Measurements from ENCODE around the gene PREP.

PREP gene

DNA sequence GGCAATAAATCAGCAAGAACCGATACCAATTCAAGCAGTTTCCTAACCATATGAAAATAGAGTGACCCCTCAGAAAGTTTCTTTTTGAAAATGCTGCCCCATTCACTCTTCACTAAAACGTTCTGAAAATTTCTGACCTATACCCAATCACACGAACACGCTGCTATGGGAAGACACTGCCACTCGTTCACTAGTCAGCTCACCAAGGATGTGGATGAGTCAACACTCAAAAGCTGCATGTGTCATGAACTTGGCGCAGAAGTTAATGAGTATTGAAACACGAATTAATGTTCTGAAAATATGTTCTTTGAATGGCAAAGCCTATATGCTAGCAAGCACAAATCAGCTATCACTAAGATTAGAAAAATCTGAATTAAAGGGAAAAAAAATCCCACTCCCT is 84.2 kb downstream of the PREP start:
- H3K36me3 ChIP-seq (ENCODE audit: insufficient read depth, insufficient read length, low read length): peaks cover 37% of the 10 kb centered on the region
- no peak for TF ChIP-seq YY1 (IDR thresholded peaks at IDR 0.05; ENCODE audit: insufficient read depth, insufficient read length)
- no peak for TF ChIP-seq SUZ12 (IDR thresholded peaks at IDR 0.05; ENCODE audit: extremely low read depth, insufficient read depth, insufficient read length)
- no peak for DNase-seq (ENCODE audit: low read depth, low spot score)

DNA sequence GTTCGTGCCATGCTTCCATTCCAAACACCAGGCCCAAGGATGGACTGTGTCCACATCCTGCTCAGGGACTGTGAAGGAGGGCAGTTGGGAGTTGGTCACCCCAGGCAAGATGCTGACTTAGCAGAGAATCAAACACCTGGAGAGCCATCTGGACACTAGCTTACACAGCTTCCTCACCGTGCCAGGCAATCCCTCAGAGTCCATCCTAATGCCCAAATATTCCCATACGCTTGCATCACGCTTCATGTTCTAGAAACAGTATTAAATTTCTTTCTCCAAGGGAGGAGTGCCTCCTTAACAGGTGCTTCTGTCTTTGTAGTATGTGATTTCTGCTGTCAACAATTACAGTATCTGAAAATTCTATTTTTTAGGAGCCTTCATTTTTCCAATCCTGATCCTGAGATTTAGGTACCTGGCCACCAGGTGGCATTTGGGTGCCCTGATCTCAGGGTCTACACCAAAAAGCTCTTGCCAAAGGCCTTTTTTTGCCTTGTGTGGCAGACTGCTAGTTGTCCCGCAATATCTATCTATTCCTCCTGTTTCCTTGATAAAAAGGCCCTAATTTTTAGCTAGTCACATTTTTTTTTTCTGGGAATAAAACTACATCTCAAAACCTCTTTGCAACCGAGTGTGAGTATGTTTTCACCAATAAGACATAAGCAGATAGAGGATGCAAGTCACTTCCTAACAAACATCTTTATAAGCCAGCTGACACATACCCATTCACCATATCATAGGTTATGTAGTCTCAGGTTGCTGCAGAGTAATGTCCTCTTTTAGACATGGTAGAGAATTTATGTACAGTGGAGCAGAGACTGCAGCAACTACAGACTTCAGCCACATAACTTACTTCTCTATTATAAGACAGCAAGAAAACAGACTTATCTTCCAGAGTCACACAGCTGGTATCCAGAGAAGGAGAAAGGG is 85.0 kb downstream of the PREP start:
- no peak for DNase-seq (ENCODE audit: low read depth, low spot score)
- no peak overlapping the region for H3K9ac ChIP-seq (ENCODE audit: insufficient read length, low read depth)
- TF ChIP-seq SUZ12 (IDR thresholded peaks at IDR 0.05; ENCODE audit: extremely low read depth, insufficient read depth, insufficient read length): no peak
- H3K27me3 ChIP-seq (ENCODE audit: insufficient read depth, insufficient read length): no peaks in the 10 kb centered on the region
- H3K4me3 ChIP-seq (ENCODE audit: insufficient read length, low read depth): no peak overlapping the region
- no peaks in the 10 kb centered on the region for H3K9me3 ChIP-seq (ENCODE audit: insufficient read depth, low read length)
- H3K4me1 ChIP-seq (ENCODE audit: insufficient read depth, insufficient read length): no peaks in the 10 kb centered on the region
- peaks cover 30% of the 10 kb centered on the region for H3K36me3 ChIP-seq (ENCODE audit: insufficient read depth, insufficient read length, low read length)

More for the DNA sequence above, 84.2 kb downstream of the PREP start:
- Histone ChIP-seq H3K4me1 (ENCODE audit: insufficient read depth, insufficient read length) (no peaks in the 10 kb centered on the region), H3K9me3 (ENCODE audit: insufficient read depth, low read length) (no peaks in the 10 kb centered on the region), H3K4me3 (ENCODE audit: insufficient read length, low read depth) (no peak overlapping the region), H3K9ac (ENCODE audit: insufficient read length, low read depth) (no peak overlapping the region), H3K27me3 (ENCODE audit: insufficient read depth, insufficient read length) (no peaks in the 10 kb centered on the region)

DNA sequence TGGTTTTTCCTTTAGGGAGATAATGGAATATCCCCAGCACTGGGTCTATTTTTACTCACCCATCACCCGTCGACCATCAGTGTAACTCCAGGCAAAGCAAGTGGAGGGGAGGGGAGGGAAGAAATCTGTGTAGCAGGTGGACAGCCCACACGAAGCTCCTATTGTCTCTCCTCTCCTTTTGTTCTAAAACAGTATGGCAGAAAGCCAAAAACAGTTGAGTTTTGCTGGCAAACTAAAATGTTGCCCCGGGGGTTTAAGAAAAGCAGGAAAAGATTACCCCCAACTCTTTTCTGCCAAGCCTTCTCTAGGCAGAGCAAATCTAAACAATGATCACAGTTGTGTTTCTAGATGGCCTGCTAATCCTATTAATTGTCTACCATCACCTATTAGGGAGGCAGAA is 89.7 kb downstream of the PREP start:
- H3K27me3 ChIP-seq (ENCODE audit: insufficient read depth, insufficient read length): no peaks in the 10 kb centered on the region
- H3K36me3 ChIP-seq (ENCODE audit: insufficient read depth, insufficient read length, low read length): peaks cover 15% of the 10 kb centered on the region
- no peak for DNase-seq (ENCODE audit: low read depth, low spot score)
- no peaks in the 10 kb centered on the region for H3K4me1 ChIP-seq (ENCODE audit: insufficient read depth, insufficient read length)
- no peak for TF ChIP-seq ZNF274 (IDR thresholded peaks at IDR 0.05; ENCODE audit: low read depth, low read length)
- no peak for TF ChIP-seq YY1 (IDR thresholded peaks at IDR 0.05; ENCODE audit: insufficient read depth, insufficient read length)
- no peak for TF ChIP-seq SUZ12 (IDR thresholded peaks at IDR 0.05; ENCODE audit: extremely low read depth, insufficient read depth, insufficient read length)
- no peak overlapping the region for H3K9ac ChIP-seq (ENCODE audit: insufficient read length, low read depth)
- H3K9me3 ChIP-seq (ENCODE audit: insufficient read depth, low read length): no peaks in the 10 kb centered on the region
- H3K4me3 ChIP-seq (ENCODE audit: insufficient read length, low read depth): no peak overlapping the region

DNA sequence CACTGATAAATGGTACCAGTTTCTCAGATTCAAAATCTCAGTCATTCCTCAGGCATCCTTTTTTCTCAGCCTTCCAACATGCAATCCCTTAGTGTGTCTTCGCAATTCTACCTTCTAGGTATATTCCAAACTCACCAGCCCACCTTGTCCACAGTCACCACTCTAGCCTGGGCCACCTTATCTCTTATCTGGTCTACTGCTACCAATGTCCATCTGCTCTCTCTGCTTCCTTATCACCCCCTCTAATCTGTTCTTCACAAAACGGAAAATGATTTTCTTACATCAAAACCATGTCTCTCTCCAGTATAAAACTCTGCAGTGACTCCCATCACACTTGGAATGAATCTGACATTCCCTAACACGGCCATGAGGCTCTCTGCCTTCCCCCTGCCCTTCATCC is 91.9 kb downstream of the PREP start:
- H3K9me3 ChIP-seq (ENCODE audit: insufficient read depth, low read length): no peaks in the 10 kb centered on the region
- TF ChIP-seq YY1 (IDR thresholded peaks at IDR 0.05; ENCODE audit: insufficient read depth, insufficient read length) (no peak), SUZ12 (IDR thresholded peaks at IDR 0.05; ENCODE audit: extremely low read depth, insufficient read depth, insufficient read length) (no peak), ZNF274 (IDR thresholded peaks at IDR 0.05; ENCODE audit: low read depth, low read length) (no peak)
- H3K36me3 ChIP-seq (ENCODE audit: insufficient read depth, insufficient read length, low read length): peaks cover 12% of the 10 kb centered on the region
- no peak for DNase-seq (ENCODE audit: low read depth, low spot score)
- no peak overlapping the region for H3K9ac ChIP-seq (ENCODE audit: insufficient read length, low read depth)
- no peak overlapping the region for H3K4me3 ChIP-seq (ENCODE audit: insufficient read length, low read depth)
- no peaks in the 10 kb centered on the region for H3K4me1 ChIP-seq (ENCODE audit: insufficient read depth, insufficient read length)
- no peaks in the 10 kb centered on the region for H3K27me3 ChIP-seq (ENCODE audit: insufficient read depth, insufficient read length)

DNA sequence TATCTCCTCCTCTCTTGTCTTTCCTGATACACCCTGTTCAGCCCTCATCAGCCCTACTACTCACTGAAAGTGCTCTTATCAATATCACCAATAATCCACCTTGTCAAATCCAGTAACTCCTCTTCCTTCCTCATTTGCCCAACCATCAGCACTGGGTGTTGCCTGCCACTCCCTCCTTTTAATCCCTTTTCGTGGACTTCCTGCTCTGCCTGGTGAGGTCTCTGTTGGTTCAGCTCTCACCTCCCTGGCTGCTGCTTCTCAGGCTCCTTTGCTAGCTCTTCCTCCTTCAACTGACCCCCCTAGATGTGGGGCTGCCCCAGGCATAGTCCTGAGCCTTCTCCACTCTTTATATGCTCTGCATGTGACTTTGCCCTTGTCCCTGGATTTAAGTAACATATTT is 92.5 kb downstream of the PREP start:
- no peaks in the 10 kb centered on the region for H3K9me3 ChIP-seq (ENCODE audit: insufficient read depth, low read length)
- H3K9ac ChIP-seq (ENCODE audit: insufficient read length, low read depth): no peak overlapping the region
- no peaks in the 10 kb centered on the region for H3K4me1 ChIP-seq (ENCODE audit: insufficient read depth, insufficient read length)
- H3K4me3 ChIP-seq (ENCODE audit: insufficient read length, low read depth): no peak overlapping the region
- H3K36me3 ChIP-seq (ENCODE audit: insufficient read depth, insufficient read length, low read length): peaks cover 9% of the 10 kb centered on the region
- DNase-seq (ENCODE audit: low read depth, low spot score): no peak
- TF ChIP-seq ZNF274 (IDR thresholded peaks at IDR 0.05; ENCODE audit: low read depth, low read length): no peak
- no peak for TF ChIP-seq YY1 (IDR thresholded peaks at IDR 0.05; ENCODE audit: insufficient read depth, insufficient read length)
- TF ChIP-seq SUZ12 (IDR thresholded peaks at IDR 0.05; ENCODE audit: extremely low read depth, insufficient read depth, insufficient read length): no peak
- no peaks in the 10 kb centered on the region for H3K27me3 ChIP-seq (ENCODE audit: insufficient read depth, insufficient read length)

DNA sequence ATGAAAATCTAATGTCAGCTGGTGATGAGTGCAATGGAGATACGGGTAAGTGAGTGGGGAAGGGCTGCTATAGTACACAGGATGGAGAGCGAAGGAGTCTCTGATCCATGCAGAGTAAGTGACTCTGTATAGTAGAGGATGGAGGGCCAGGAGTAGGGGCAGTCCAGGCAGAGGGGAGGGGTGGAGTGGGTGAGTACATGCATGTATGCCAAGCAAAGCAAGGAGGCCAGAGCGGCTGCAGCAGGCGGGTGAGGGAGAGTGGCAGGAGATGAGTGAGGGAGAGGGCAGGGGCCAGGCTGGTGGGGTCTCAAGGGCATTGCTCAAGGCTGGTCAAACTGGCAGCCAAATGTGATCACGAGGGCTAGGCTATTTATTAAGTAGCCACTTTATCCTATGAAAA is 94.0 kb downstream of the PREP start:
- no peaks in the 10 kb centered on the region for H3K9me3 ChIP-seq (ENCODE audit: insufficient read depth, low read length)
- DNase-seq (ENCODE audit: low read depth, low spot score): no peak
- TF ChIP-seq ZNF274 (IDR thresholded peaks at IDR 0.05; ENCODE audit: low read depth, low read length) (no peak), YY1 (IDR thresholded peaks at IDR 0.05; ENCODE audit: insufficient read depth, insufficient read length) (no peak), SUZ12 (IDR thresholded peaks at IDR 0.05; ENCODE audit: extremely low read depth, insufficient read depth, insufficient read length) (no peak)
- no peak overlapping the region for H3K4me3 ChIP-seq (ENCODE audit: insufficient read length, low read depth)
- peaks cover 9% of the 10 kb centered on the region for H3K36me3 ChIP-seq (ENCODE audit: insufficient read depth, insufficient read length, low read length)
- no peak overlapping the region for H3K9ac ChIP-seq (ENCODE audit: insufficient read length, low read depth)
- no peaks in the 10 kb centered on the region for H3K27me3 ChIP-seq (ENCODE audit: insufficient read depth, insufficient read length)
- H3K4me1 ChIP-seq (ENCODE audit: insufficient read depth, insufficient read length): no peaks in the 10 kb centered on the region

DNA sequence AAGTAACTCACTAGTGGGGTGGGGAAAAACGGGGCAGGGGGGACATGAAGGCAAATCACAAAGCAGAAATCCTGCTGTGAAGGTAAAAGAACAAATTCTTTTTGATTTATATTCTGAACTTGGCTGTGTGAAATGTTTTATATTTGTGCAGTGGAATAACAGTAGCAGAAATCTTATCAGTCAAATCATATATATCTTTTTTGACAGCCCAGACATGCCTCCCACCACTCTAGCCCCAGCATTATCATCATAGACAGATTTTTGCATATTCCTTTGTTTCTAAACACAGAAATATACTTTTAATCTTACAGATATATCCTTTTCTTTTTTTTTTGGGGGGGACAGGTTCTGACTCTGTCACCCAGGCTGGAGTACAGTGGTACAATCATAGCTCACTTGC is 97.4 kb downstream of the PREP start:
- H3K9me3 ChIP-seq (ENCODE audit: insufficient read depth, low read length): no peaks in the 10 kb centered on the region
- H3K27me3 ChIP-seq (ENCODE audit: insufficient read depth, insufficient read length): no peaks in the 10 kb centered on the region
- no peaks in the 10 kb centered on the region for H3K4me1 ChIP-seq (ENCODE audit: insufficient read depth, insufficient read length)
- H3K36me3 ChIP-seq (ENCODE audit: insufficient read depth, insufficient read length, low read length): peaks cover 14% of the 10 kb centered on the region
- H3K4me3 ChIP-seq (ENCODE audit: insufficient read length, low read depth): no peak overlapping the region
- H3K9ac ChIP-seq (ENCODE audit: insufficient read length, low read depth): no peak overlapping the region
- no peak for DNase-seq (ENCODE audit: low read depth, low spot score)
- TF ChIP-seq ZNF274 (IDR thresholded peaks at IDR 0.05; ENCODE audit: low read depth, low read length): no peak
- no peak for TF ChIP-seq YY1 (IDR thresholded peaks at IDR 0.05; ENCODE audit: insufficient read depth, insufficient read length)
- TF ChIP-seq SUZ12 (IDR thresholded peaks at IDR 0.05; ENCODE audit: extremely low read depth, insufficient read depth, insufficient read length): no peak

Data from NT2/D1 (cell line).